Tibial nerve (tissue), 4 donors: Measurements from ENCODE around the gene DGLUCY. TPM values are rescaled to one million over a fixed set of nuclear protein-coding genes. Genes with fewer than 3 reads are reported as not detected.

ENCODE experiments used
- DNase-seq, 2 donors: peaks; one replicate each; pipeline ENCODE4 v3.0.0-alpha.2; 2019; ENCODE audit warnings: low spot score in 2 of 2
- H3K27ac ChIP-seq, 4 donors: fragments of 200-600 bp; sonication (generic) in 3 of 4; one replicate each; pipeline ENCODE4 v1.5.1; 2017 to 2019; ENCODE audit warnings: mild to moderate bottlenecking in 1 of 4
- H3K27me3 ChIP-seq, 2 donors: fragments of 200-600 bp; sonication (generic) in 1 of 2; one replicate each; pipeline versions ENCODE4 v1.5.1 to v1.6.0; 2017 to 2019
- H3K36me3 ChIP-seq, 3 donors: fragments of 200-600 bp; sonication (generic); one replicate each; pipeline ENCODE4 v1.5.1; 2018 to 2019
- H3K4me1 ChIP-seq, 4 donors: fragments of 200-600 bp; sonication (generic) in 3 of 4; one replicate each; pipeline ENCODE4 v1.5.1; 2017 to 2019
- H3K4me3 ChIP-seq, 4 donors: fragments of 200-600 bp; sonication (generic) in 3 of 4; one replicate each; pipeline ENCODE4 v1.5.1; 2017 to 2019; ENCODE audit warnings: mild to moderate bottlenecking in 1 of 4, moderate library complexity in 1 of 4
- H3K9me3 ChIP-seq, 4 donors: fragments of 200-600 bp; sonication (generic) in 3 of 4; one replicate each; pipeline ENCODE4 v1.5.1; 2017 to 2019
- CTCF ChIP-seq, 5 experiments: fragments of 200-600 bp in 3 of 5; fragments of 450-650 bp in 2 of 5; sonication (generic) in 3 of 5; IDR thresholded peaks; one replicate each; pipeline ENCODE4 v1.5.1; 2016 to 2019; ENCODE audit warnings: antibody characterized with exemption in 5 of 5, mild to moderate bottlenecking in 3 of 5, moderate library complexity in 2 of 5
- EP300 ChIP-seq, 2 donors: sonication (generic); formaldehyde crosslinking; IDR thresholded peaks; one replicate each; pipeline ENCODE4 v1.6.1; 2017; ENCODE audit warnings: antibody characterized with exemption in 2 of 2, mild to moderate bottlenecking in 1 of 2
- POLR2A ChIP-seq, 2 donors: fragments of 450-650 bp; IDR thresholded peaks; one replicate each; pipeline ENCODE4 v1.6.1; 2017; ENCODE audit warnings: antibody characterized with exemption in 2 of 2, mild to moderate bottlenecking in 2 of 2, moderate library complexity in 2 of 2
- WGBS, 2 donors: methylation state at CpG; one replicate each; pipeline ENCODE4 v1.1.5; 2018; 5-methylcytosine and 5-hydroxymethylcytosine counted together
- total RNA-seq, 4 donors: library from RNA; depleted of rRNA; stranded (reverse); fragments of >200 nt; gene quantifications; one replicate each; pipeline ENCODE4 v1.1.0, GENCODE V29; 2016

DGLUCY gene
- total RNA-seq, 4 donors from 2014 or later = 41.6 to 55.5 (median 46.5) TPM

GRCh38 chr14:91229005-91229382 lies 115.1 kb downstream of the DGLUCY start:
- Histone ChIP-seq H3K4me3 (no peak overlapping the region), H3K27me3 (no peaks in the 10 kb centered on the region), H3K36me3 (peaks cover 0 to 70% (median 0%) of the 10 kb centered on the region in 3 donors), H3K4me1 (peaks cover 0 to 9% (median 0%) of the 10 kb centered on the region in 4 donors), H3K27ac (no peak overlapping the region), H3K9me3 (peaks cover 0 to 41% (median 2%) of the 10 kb centered on the region in 4 donors)
- 89 to 100% methylated on average over 1 of the region's 1 CpG for WGBS, 2 donors
- no peak for DNase-seq
- TF ChIP-seq POLR2A (IDR thresholded peaks at IDR 0.05) = no peak
- no peak for TF ChIP-seq EP300 (IDR thresholded peaks at IDR 0.05)
- TF ChIP-seq CTCF (IDR thresholded peaks at IDR 0.05) = no peak

- no peak overlapping the region for H3K27ac ChIP-seq
- H3K4me1 ChIP-seq = peaks cover 0 to 9% (median 0%) of the 10 kb centered on the region in 4 donors
- DNase-seq = no peak
- TF ChIP-seq POLR2A (IDR thresholded peaks at IDR 0.05) = no peak
- no peak for TF ChIP-seq EP300 (IDR thresholded peaks at IDR 0.05)
- no peak for TF ChIP-seq CTCF (IDR thresholded peaks at IDR 0.05)
- peaks cover 0 to 62% (median 0%) of the 10 kb centered on the region in 3 donors for H3K36me3 ChIP-seq
- 77 to 83% methylated on average over 6 of the region's 6 CpGs for WGBS, 2 donors
- H3K4me3 ChIP-seq = no peak overlapping the region
- no peaks in the 10 kb centered on the region for H3K27me3 ChIP-seq
- H3K9me3 ChIP-seq = peaks cover 0 to 47% (median 2%) of the 10 kb centered on the region in 4 donors
Measured at GRCh38 chr14:91229743-91230200, 115.9 kb downstream of the DGLUCY start.

GRCh38 chr14:91230397-91231035 lies 116.6 kb downstream of the DGLUCY start:
- Histone ChIP-seq H3K27me3 (no peaks in the 10 kb centered on the region), H3K9me3 (peaks cover 0 to 47% (median 2%) of the 10 kb centered on the region in 4 donors), H3K36me3 (peaks cover 0 to 55% (median 0%) of the 10 kb centered on the region in 3 donors), H3K27ac (no peak overlapping the region), H3K4me1 (peaks cover 0 to 9% (median 0%) of the 10 kb centered on the region in 4 donors), H3K4me3 (no peak overlapping the region)
- WGBS, 2 donors = 89 to 90% methylated on average over 4 of the region's 4 CpGs
- TF ChIP-seq EP300 (IDR thresholded peaks at IDR 0.05) = no peak
- no peak for TF ChIP-seq POLR2A (IDR thresholded peaks at IDR 0.05)
- no peak for TF ChIP-seq CTCF (IDR thresholded peaks at IDR 0.05)
- no peak for DNase-seq

- peaks cover 0 to 48% (median 0%) of the 10 kb centered on the region in 3 donors for H3K36me3 ChIP-seq
- no peak for DNase-seq
- H3K4me1 ChIP-seq = peaks cover 0 to 9% (median 0%) of the 10 kb centered on the region in 4 donors
- H3K27ac ChIP-seq = no peak overlapping the region
- H3K4me3 ChIP-seq = no peak overlapping the region
- TF ChIP-seq EP300 (IDR thresholded peaks at IDR 0.05) (no peak), POLR2A (IDR thresholded peaks at IDR 0.05) (no peak), CTCF (IDR thresholded peaks at IDR 0.05) (no peak)
- no peaks in the 10 kb centered on the region for H3K27me3 ChIP-seq
- WGBS, 2 donors = 81 to 88% methylated on average over 3 of the region's 3 CpGs
- peaks cover 0 to 47% (median 2%) of the 10 kb centered on the region in 4 donors for H3K9me3 ChIP-seq
Measured at GRCh38 chr14:91231446-91231845, 117.6 kb downstream of the DGLUCY start.

- Histone ChIP-seq H3K27me3 (no peaks in the 10 kb centered on the region), H3K4me3 (no peak overlapping the region), H3K36me3 (peaks cover 0 to 42% (median 0%) of the 10 kb centered on the region in 3 donors), H3K9me3 (peaks cover 0 to 47% (median 2%) of the 10 kb centered on the region in 4 donors), H3K27ac (peak overlapping the region in 1 of 4 donors; percentile 40), H3K4me1 (peaks cover 0 to 9% (median 0%) of the 10 kb centered on the region in 4 donors)
- 91 to 96% methylated on average over 2 of the region's 2 CpGs for WGBS, 2 donors
- DNase-seq = no peak
- no peak for TF ChIP-seq POLR2A (IDR thresholded peaks at IDR 0.05)
- TF ChIP-seq CTCF (IDR thresholded peaks at IDR 0.05) = no peak
- TF ChIP-seq EP300 (IDR thresholded peaks at IDR 0.05) = no peak
Measured at GRCh38 chr14:91232052-91232451, 118.2 kb downstream of the DGLUCY start.
